Astrocyte of the cerebellum (primary cell): ENCODE results near the gene IL9.
A peak's percentile ranks its signal among the peaks of the same experiment; 100 is the strongest.

Source experiments
- DNase-seq: peaks from one replicate; pipeline ENCODE4 v3.0.0-alpha.2; 2011; ENCODE audit warnings: low read depth
- H3K4me3 ChIP-seq: 2 replicates; pipeline ENCODE4 v1.5.1; 2011; ENCODE audit warnings: mild to moderate bottlenecking, low read depth, low read length, moderate library complexity
- in situ Hi-C: cut with HindIII; loops from 2 replicates; pipeline ENCODE4 v1.10.0; 2017; ENCODE audit warnings: low sequenced_read_pairs
- TF ChIP-seq, protein P1 (sequence below): IDR thresholded peaks from 2 replicates; pipeline ENCODE4 v1.5.1; 2012; ENCODE audit warnings: low read length, low read depth, moderate library complexity, mild to moderate bottlenecking; ENCODE audit errors: missing control alignments

The IL9 gene

GRCh38 chr5:135887447-135887864 is 8.2 kb downstream of the IL9 start:
- in situ Hi-C loops: no loop called here

GRCh38 chr5:135886136-135886535 is 9.5 kb downstream of the IL9 start:
- TF ChIP-seq, protein P1, sequence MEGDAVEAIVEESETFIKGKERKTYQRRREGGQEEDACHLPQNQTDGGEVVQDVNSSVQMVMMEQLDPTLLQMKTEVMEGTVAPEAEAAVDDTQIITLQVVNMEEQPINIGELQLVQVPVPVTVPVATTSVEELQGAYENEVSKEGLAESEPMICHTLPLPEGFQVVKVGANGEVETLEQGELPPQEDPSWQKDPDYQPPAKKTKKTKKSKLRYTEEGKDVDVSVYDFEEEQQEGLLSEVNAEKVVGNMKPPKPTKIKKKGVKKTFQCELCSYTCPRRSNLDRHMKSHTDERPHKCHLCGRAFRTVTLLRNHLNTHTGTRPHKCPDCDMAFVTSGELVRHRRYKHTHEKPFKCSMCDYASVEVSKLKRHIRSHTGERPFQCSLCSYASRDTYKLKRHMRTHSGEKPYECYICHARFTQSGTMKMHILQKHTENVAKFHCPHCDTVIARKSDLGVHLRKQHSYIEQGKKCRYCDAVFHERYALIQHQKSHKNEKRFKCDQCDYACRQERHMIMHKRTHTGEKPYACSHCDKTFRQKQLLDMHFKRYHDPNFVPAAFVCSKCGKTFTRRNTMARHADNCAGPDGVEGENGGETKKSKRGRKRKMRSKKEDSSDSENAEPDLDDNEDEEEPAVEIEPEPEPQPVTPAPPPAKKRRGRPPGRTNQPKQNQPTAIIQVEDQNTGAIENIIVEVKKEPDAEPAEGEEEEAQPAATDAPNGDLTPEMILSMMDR: no peak
- in situ Hi-C loops: no loop called here
- H3K4me3 ChIP-seq: no peak overlapping the region
- no peak for DNase-seq

More at GRCh38 chr5:135887447-135887864, 8.2 kb downstream of the IL9 start:
- DNase-seq: peak; percentile 42
- TF ChIP-seq, protein P1: peak; percentile 79
- H3K4me3 ChIP-seq: no peak overlapping the region

DNA sequence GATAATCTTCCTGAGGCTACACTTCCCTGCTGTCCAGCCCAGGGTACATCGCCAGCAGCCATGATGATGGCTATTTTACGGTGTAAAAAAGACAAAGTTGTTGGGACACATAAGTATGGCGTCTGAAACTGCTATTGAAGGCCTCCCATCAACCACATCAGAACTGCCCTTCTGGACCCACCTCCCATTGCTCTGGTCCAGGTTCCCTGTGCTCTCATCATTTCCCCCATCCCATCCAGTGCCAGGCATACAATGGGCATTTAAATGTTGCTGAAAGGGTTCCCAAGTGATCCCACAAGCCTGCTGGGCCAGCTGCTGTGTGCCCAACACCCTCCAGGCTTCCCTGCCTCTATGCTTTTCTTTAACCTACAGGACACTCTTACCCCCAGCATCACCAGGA is 10.6 kb downstream of the IL9 start:
- in situ Hi-C loops: no loop called here
- no peak for DNase-seq
- H3K4me3 ChIP-seq: no peak overlapping the region
- TF ChIP-seq, protein P1: no peak

DNA sequence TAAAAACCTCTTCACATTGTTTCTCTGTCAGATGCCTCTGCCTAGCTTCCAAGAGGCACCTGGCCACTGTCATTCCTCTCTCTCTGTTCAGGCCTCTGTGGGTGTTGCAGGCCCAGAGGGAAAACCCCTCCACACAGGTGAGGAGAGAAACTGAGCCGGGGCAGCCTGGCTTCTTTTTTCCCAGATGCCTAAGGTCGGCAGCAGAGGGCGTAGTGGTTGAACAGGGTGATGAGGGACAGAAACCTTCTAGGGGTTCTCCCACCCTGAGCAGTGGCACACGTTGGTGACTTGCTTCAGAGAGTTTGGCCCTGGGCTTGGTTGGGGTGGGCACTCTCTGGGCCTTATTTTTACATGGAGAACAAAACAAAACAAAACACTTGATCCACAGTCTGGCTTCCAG is 12.2 kb downstream of the IL9 start:
- in situ Hi-C loops: no loop called here
- no peak for DNase-seq
- no peak overlapping the region for H3K4me3 ChIP-seq
- TF ChIP-seq, protein P1: no peak

DNA sequence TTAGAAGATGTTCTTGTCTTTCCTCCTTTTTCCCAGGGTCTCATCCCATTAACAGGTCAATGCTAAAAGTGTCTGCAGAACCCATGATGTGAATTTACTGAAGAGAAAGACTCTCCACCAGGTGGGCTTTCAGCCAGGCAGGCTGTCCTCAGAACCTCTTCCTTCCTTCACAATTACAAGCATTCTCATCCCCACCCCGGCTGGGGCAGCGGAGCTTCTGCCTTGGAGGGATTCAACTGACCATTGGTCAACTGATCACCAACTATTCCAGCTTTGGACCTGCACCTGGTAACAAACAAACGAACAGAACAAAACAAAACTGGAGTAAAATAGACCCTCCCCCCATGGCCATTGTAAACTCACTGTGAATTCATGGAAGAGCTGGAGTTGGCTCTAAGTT is 12.6 kb downstream of the IL9 start:
- DNase-seq: no peak
- no peak overlapping the region for H3K4me3 ChIP-seq
- in situ Hi-C loops: no loop called here
- TF ChIP-seq, protein P1: no peak

DNA sequence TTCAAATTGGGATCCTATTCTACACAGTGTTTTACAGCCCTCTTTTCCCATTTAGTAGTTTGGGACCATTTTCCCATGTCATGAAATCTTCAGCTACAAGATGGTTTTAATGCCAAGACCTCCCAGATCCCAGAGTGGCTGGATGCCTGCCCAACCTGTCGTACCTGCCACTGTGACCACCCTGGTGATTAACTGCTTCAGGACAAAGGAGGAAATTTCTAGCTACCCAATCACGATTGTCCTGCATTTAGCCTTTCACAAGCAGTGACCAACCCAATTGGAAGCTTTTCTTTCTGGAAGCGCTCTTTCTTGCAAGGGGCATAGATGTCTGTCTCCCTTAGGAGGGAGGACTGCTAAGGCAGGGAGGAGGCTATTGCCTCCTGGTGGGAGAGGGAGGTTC is 13.8 kb downstream of the IL9 start:
- no peak for DNase-seq
- in situ Hi-C loops: no loop called here
- TF ChIP-seq, protein P1: no peak
- H3K4me3 ChIP-seq: no peak overlapping the region

- DNase-seq: no peak
- in situ Hi-C loops: no loop called here
- no peak overlapping the region for H3K4me3 ChIP-seq
- TF ChIP-seq, protein P1: no peak
These were observed 14.4 kb downstream of the IL9 start for GRCh38 chr5:135881244-135881643.
